Measurements from ENCODE around the gene FBXL22.

GRCh38 chr15:63597038-63597790, at the start of gene FBXL22:
- TF ChIP-seq POLR2A (IDR thresholded peaks at IDR 0.05; ENCODE audit: low read depth, low read length), result no peak
- no peak for TF ChIP-seq CTCF (conservative IDR thresholded peaks at IDR 0.05; ENCODE audit: low read depth, low read length)
- no peak for TF ChIP-seq RCOR1 (IDR thresholded peaks at IDR 0.05; ENCODE audit: insufficient replicate concordance, low read length)
- no peak for TF ChIP-seq CHD1 (IDR thresholded peaks at IDR 0.05; ENCODE audit: low read depth, low read length)
- no peak for TF ChIP-seq RFX5 (IDR thresholded peaks at IDR 0.05; ENCODE audit: low read depth, low read length)
- no peak for TF ChIP-seq RAD21 (IDR thresholded peaks at IDR 0.05; ENCODE audit: low read length)
- no peak for TF ChIP-seq FOS (IDR thresholded peaks at IDR 0.05; ENCODE audit: low read depth, low read length)
- TF ChIP-seq MAFK (IDR thresholded peaks at IDR 0.05; ENCODE audit: low read depth, low read length), result no peak
- TF ChIP-seq CEBPB (IDR thresholded peaks at IDR 0.05; ENCODE audit: low read depth, low read length), result no peak
- TF ChIP-seq NFE2L2 (IDR thresholded peaks at IDR 0.05; ENCODE audit: low read depth, low read length), result no peak

Data from IMR-90 (cell line).